ENCODE results near the gene RNF150.
"Not testable (repeated sequence)": the region's sequence is repeated elsewhere in the genome, so short reads cannot be mapped to it uniquely, and the experiment has no call there.

RNF150 gene

GRCh38 chr4:140816806-140817510 lies 316.3 kb downstream of the RNF150 start:
- DNase-seq (ENCODE audit: low read depth): no peak

- no peak for DNase-seq (ENCODE audit: low read depth)
Measured at GRCh38 chr4:140813804-140814203, 319.5 kb downstream of the RNF150 start.

GRCh38 chr4:140812916-140813315 lies 320.4 kb downstream of the RNF150 start:
- no peak for DNase-seq (ENCODE audit: low read depth)

GRCh38 chr4:140811429-140811828 lies 321.8 kb downstream of the RNF150 start:
- DNase-seq (ENCODE audit: low read depth): no peak

GRCh38 chr4:140810591-140811169 lies 322.6 kb downstream of the RNF150 start:
- not testable (repeated sequence) for DNase-seq (ENCODE audit: low read depth)

All from stimulated activated CD8-positive, alpha-beta memory T cell treated with anti-CD3 and anti-CD28 coated beads, Interleukin-15, amount 100 ng/mL, for 24 hours (primary cell).